Measurements from ENCODE around the gene NUP93.
"Not testable (repeated sequence)": the region's sequence is repeated elsewhere in the genome, so short reads cannot be mapped to it uniquely, and the experiment has no call there.

NUP93 gene

DNA sequence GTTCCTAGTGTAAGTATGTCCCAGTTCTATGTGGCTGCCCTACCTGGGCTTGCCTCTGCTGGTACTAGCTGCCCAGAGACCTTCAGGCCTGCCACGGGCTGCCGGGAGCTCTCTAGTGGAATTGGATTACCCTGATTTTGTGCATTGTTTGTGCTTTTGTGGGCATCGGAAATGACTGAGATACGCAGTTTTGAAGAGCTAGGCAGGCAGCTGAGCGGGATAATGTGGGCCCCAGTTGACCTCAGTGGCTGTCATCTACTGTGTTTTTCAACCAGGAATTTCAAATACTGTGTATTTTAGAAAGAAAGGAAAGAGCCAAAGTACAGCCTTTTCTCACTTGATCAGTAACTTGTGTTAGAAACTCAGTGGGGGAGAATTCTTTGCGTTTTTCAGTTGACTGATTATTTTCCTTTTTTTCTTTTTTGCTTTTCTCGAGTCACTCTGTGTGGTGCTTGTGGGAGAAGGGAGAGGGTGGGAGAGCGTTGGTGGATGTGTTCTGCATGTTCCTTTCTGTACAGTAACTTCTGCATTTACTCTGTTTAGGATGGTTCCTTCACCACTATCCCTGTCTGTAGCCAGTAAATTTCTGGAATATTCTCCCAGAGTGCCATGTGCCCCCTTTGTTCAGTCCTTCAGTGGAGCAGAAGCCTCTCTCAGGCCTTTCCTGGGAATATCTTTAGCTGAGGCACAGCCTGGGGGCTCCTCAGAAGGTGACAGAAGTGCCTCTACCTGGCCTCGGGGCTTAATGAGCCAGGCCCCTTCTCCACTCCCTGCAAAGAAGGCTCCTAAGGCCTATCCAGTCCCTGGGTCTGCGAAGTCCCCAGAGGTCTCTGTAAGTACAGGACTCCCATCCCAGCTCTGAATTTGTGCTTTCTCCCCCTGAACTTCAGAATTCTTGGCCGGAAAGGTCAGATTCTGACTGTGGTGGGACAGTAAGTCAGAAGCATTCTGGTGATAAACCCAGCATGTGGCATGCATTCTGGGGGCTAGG is 120.1 kb downstream of the NUP93 start:
- DNase-seq (ENCODE audit: low read depth): no peak

DNA sequence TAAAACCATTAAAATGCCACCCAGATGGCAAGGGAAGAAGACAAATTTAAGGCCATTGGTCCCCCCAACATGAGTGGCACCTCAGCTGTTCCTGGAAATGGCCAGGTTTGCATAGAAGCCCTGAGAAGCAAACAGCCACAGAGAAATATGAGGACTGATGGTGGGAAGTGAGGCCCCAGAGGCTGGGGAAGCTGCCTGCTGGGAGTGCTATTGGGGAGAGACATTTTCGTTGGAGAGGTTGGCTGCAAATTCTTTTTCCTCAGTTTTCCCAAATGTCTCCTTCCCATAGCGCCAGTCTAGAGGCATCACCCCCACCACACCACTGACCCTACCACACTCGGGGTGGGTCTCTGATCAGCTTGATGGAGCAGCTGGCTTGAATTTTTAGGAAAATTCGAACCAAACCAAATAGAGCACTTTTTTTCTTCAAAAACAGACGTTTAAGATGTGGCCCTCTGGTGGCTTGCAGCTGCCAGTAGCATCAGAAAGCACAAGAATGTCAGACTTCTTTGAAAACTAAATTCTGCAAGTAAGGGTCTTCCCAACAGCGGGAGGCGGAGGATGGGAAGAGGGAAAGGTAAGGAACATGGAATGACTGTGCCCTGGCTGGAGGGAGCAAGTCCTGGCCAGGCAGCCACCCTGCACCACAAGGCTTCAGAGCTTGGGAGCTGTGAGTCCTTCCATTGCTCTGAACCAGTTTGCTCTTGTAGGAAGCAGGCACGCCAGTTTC is 121.9 kb downstream of the NUP93 start:
- no peak for DNase-seq (ENCODE audit: low read depth)

DNA sequence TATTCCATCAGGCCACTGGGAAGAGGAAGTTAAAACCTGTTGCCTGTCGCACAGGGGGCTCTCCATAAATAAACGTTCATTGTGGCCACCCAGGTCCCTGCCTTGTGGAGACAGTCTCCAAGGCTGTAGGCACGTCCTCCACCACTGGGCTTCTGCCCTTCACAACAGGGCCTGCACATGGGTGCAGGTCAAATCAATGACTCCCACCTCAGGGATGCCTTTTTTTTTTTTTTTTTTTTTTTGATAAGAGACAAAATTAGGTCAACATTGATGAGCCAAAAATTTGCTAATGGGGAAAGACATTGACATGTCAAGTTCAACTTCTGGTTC is 122.4 kb downstream of the NUP93 start:
- no peak for DNase-seq (ENCODE audit: low read depth)

DNA sequence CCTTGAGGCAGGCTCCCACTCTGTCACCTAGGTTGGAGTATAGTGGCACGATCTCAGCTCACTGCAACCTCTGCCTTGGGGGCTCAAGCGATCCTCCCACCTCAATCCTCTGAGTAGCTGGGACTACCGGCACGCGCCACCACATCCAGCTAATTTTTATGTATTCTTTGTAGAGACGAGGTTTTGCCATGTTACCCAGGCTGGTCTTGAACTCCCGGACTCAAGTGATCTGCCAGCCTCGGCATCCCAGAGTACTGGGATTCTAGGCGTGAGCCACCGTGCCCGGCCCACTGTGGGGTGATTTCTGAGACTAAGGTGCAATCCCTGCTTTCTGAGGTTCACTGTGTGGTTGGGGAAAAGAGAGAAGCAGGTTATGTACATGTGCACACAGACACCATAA is 123.0 kb downstream of the NUP93 start:
- no peak for DNase-seq (ENCODE audit: low read depth)

DNA sequence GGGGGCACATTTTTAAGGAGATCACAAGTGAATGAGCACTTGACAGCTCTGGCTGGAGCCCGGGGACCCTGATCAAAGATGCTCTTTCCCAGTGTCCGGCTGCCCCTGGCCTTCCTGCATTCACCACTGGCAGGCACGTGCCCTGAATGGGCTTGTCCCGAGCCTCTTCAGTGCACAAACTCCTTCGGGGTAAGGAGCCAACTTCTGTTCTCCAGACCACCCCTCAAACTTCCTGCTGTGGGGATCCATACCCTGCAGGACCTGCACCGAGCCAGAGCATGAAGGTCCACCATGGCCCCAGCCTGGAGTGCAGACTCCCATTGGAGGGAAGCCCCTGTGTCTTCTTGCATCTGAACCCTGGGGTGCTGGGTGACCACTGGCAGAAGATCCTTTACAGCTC is 125.3 kb downstream of the NUP93 start:
- no peak for DNase-seq (ENCODE audit: low read depth)

DNA sequence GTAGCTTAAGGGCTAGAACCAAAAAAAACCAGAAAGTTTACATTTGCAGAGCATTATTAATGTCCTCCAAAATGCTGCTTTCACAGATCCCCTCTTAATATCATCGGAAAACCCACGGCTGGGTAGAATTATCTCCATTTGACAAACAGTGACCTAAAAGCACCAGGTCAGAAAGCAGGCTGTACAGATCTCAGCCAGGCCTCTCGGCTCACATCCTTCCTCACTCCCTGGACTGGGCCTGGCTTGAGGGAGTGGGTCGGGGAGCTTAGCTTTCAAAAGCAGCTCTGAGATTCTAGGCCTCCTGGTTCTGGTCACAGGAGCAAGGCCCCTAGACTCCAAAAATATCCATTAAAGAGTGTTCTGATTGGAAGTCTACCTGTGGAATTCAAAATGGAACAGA is 126.0 kb downstream of the NUP93 start:
- no peak for DNase-seq (ENCODE audit: low read depth)

DNA sequence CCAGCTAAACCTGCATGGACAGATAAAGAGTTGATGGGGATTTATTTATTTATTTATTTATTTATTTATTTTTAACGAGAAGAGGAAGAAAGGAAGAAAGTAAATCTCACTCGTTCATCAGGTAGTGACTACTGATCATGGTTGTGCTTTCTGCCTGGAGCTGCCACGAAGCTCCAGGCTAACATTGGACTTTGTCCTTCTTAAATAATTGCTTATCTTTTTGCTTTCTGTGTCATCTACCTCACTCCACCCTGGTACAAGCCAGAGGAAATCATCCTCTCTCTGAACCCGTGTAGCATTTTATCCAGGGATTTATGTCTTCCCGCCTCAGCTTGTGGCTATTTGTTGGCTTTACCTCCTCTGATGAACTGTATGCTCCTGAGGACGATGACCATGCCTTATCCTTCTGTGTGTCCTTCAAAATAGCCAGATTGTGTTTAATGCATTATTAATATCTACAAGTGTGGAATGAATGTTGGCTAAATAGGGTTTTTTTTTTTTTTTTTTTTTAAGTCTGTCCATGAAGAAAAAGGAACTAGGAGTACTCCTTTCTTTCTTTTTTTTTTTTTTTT is 127.0 kb downstream of the NUP93 start:
- no peak for DNase-seq (ENCODE audit: low read depth)

DNA sequence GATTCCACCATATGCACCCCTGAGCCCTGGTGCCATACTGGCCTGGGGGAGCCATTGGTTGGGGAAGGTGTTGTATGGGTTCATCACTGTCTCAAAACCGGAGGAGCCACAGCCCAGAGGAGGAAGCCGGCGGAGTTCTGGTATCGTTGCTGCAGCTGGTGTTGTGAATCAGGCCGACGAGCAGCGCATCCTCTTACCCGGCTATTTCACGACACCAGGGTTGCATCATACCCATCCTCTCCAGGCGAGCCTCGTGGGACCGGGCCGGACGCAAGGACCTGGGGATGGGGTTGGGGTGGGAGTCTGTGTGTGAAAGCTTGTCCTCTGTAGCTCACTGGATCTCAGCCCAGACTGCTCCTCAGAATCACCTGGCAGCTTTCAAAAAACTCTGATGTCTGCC is 128.4 kb downstream of the NUP93 start:
- DNase-seq (ENCODE audit: low read depth): no peak

DNA sequence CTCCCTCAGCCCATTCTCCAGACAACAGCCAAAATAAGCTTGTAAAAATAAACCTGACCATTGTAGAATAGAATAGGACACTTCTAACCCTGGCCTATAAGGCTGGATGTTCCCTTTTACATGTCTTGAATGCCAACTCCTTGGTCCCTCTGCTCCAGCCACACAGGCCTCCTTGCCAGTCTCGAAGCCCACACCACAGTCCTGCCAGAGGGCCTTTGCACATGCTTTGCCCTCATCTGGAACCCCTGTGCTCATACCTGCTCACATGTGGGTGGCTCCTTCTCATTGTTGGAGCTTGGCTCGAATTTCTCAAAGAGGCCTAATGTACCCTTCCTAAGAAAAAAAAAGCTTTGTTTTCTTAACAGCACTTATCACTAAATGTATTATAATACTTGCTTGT is 129.7 kb downstream of the NUP93 start:
- no peak for DNase-seq (ENCODE audit: low read depth)

DNA sequence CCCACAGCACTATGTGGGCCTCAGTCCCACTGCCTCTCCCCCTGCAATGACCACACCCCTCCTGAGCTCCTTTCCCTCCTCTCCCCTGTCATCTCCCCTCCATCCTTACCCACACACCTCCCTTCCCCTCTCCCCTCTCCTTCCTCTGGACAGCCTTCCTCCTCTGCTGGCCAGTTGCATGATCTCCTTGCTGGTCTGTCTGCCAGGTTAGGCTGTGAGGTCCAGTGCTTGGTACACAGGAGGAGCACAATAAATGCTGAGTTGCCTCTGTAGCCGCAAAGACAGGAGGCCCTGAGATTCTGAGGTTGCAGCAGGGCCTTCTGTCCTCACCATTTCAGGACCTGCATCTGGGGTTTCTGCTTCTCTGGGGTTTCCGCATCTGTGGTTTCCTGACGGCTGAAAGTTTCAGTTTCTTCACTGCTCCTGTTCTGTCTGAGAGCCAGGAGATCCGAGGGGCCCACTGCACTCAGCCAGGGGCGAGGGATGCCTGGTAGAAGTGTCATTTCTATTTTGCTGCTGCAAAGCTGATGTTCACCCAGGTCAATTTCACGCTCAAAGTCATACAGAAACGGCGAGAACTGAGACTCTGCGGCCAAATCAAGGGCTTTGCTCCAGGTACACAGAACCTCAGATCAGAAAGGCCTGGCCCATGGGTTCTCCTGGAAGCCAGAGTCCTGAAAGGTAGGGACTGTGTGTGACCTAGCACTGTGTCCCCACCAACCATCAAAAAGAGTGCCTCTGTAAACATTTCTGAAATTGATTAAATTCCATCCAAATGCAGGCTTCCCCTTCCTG is 130.5 kb downstream of the NUP93 start:
- DNase-seq (ENCODE audit: low read depth): no peak

DNA sequence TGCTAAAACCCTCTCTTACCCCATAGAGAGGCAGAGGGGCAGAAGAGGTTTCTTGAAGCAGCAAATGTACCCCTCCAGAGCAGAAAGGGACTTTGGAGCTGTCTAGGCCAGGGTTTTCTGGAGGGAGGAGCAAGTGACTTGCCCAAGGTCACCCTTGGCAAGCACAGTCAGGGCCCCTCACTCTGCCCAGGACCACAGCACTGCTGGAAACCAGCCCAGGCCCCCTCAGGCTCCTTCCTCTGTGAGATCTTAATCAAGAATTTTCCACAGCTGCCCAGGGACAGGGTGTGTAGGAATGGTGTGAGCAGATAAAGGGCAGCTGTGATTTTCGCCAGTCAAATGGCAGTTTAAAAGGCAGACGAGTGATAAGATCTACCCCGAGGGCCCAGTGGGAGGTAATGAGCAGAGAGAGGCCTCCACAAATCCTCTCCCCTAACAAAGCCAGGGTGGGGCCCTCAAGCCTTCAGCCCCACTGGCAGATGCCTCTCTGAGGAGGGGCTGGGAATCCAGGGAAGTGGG is 131.2 kb downstream of the NUP93 start:
- DNase-seq (ENCODE audit: low read depth): no peak

DNA sequence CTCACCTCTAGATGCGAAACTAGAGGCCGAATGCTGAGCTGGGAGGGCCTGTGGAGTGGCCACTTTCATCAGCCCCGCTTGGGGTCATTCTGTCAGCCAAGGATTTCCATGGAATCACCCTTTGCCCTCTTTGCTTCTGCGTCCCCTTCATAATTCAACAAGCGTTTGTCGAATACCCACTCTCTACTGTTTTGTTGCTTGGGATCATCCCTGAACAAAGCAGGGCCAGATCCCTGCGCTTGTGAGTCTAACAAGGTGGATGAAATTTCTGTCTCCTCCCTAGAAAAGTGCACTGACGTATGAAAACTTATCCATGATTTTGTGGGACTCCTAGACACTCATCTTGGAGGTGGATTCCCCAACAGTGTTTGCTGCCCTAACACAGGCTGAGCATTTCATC is 131.8 kb downstream of the NUP93 start:
- no peak for DNase-seq (ENCODE audit: low read depth)

DNA sequence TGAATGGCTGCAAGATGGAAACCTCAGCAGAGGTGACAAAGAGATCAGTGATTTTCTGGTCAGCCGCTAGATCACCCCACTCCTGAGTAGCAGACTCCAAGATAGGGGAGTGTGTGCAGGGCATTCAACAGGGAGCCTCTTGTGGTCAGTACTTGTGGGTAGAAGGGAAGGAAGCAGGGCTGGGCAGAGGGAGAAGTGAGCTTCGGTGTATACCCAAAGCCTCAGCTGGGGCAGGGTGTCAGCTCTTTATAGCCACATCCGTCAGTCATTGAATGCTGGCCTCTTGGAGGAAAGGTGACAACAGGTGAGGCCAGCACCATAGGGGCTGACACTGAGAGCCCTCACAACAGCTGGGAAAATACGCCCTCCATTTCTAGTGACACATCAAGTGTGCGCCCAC is 132.8 kb downstream of the NUP93 start:
- no peak for DNase-seq (ENCODE audit: low read depth)

DNA sequence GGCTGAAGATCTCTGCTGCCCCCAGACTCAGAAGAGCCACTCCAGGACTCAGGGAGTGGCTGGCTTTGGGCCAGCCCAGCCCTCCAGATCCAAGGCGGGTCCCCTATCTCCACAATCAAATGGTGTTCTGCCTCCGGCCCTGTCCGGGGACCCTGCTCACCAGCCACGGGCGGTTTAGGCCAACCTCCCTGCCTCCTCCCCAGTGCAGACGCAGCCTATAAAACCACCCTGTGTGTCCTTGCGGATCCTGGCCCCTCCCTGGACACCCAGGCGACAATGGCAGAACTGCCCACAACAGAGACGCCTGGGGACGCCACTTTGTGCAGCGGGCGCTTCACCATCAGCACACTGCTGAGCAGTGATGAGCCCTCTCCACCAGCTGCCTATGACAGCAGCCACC is 135.0 kb downstream of the NUP93 start, which contains the start of gene SLC12A3:
Gene SLC12A3 (plus strand): TSS at position 248 of the 400 bp plus-strand sequence. CDS start 29 bp downstream, at position 277.
- no peak for DNase-seq (ENCODE audit: low read depth)

DNA sequence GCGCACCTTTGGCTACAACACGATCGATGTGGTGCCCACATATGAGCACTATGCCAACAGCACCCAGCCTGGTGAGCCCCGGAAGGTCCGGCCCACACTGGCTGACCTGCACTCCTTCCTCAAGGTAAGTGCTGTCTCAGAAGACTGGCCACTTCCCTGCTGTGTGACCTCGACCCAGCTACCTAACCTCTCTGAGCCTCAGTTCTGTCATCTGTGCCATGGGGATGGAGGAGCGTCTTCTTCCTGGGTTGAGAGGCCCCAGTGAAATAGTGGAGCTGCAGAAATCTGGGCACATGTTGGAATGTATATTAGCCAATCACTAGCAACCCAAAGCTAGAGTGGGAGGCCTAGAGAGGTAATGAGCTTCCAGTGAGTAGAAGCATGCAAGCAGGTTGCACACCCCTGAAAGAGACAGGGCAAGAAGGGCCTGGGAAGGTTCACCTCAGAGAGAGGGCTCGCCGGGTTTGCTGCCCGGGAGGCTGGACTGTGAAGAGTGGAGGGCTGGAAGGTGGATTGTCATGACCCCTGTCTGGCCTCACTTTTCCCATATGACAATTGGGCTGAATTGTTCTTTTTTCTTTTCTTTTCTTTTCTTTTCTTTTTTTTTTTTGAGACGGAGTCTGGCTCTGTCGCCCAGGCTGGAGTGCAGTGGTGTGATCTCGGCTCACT is 135.6 kb downstream of the NUP93 start:
- DNase-seq (ENCODE audit: low read depth): no peak

DNA sequence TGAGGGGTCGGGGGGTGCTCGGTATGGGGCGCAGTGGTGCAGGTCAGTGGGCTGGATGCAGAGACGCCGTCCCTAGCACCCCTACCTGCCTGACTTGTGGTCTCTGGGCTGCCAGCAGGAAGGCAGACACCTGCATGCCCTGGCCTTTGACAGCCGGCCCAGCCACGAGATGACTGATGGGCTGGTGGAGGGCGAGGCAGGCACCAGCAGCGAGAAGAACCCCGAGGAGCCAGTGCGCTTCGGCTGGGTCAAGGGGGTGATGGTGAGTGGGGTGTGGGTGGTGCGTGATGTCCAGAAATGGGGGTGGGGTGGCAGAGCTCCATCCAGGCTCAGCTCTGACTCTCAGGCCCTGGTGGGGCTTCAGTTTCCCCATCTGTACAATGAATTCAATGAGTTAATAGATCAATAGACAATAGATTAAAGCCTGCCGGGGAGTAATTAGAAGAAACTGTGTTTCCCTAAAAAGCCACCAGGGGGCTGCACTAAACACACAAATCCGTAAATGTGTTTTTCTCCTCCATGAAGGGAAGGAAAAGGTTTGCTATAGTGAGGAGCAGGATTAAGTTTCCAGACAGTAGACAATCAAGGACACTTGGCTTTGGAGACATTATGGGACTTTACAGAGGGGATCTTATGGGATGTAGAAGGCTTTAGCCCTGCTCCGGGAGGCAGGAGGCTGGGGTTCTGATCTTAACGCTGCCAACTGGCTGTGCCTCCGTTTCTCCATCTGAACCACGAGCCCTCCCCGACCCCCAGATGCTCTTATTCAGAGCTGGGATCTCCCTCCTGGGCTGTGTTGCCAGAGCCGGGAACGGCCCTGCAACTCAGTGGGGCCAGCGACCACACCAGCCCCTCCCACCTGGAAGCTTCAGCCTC is 137.3 kb downstream of the NUP93 start:
- no peak for DNase-seq (ENCODE audit: low read depth)

DNA sequence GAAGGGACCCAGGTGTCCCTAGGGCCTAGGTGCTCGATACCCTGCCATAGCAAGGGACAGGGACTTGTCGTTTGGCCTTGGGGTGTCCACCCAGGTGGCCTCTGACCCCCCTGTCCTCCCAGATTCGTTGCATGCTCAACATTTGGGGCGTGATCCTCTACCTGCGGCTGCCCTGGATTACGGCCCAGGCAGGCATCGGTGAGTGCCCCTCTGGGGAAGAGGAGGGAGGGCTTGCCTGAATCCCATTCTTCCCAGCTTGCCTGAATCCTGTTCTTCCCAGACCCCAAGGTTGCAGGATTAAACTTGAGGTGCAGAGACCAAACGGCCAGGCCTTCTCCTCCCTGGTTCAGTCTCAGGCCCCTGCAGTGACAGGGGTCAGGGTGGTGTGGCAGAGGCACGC is 138.2 kb downstream of the NUP93 start:
- no peak for DNase-seq (ENCODE audit: low read depth)

DNA sequence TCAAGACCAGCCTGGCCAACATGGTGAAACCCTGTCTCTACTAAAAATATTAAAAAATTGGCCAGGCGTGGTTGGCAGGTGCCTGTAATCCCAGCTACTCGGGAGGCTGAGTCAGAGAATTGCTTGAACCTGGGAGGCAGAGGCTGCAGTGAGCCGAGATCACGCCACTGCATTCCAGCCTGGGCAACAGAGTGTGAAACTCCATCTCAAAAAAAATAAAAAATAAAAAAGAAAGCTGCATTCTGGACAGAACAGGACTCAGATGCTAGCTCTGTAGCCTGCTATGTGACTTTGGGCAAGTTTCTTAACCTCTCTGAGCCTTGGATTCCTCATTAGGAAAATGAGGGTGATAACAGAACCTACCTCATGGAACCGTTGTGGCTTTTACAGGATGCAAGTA is 138.8 kb downstream of the NUP93 start:
- not testable (repeated sequence) for DNase-seq (ENCODE audit: low read depth)

DNA sequence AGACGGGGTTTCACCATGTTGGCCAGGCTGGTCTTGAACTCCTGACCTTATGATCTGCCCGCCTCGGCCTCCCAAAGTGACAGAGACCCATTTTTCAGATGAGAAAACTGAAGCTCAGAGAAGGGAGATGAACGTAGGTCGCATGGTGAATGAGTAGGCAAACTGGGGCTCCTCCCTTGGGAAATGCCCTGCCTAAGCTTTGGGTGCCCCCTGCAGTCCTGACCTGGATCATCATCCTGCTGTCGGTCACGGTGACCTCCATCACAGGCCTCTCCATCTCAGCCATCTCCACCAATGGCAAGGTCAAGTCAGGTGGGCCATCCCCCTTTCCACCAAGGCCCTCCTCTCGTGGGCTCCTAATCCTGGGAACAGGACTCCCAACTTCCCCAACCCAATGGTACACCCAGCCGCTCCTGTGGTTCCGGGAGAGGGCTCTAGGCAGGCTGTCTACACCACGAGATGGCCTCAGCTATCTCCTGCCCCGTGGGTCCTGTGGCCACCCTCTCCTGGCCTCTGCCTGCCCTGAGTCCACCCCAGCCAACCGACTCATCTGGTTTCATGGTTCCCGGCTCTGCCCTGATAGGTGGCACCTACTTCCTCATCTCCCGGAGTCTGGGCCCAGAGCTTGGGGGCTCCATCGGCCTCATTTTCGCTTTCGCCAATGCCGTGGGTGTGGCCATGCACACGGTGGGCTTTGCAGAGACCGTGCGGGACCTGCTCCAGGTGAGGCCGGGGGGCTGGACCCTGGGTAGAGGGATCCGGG is 139.8 kb downstream of the NUP93 start:
- no peak for DNase-seq (ENCODE audit: low read depth)
